GM15510 (cell line): ENCODE data around the gene ALOXE3.

Experiments
- POLR2A ChIP-seq: IDR thresholded peaks from 3 replicates; pipeline ENCODE4 v1.6.1; 2011; ENCODE audit warnings: borderline replicate concordance; ENCODE audit not compliant: insufficient read length; ENCODE audit errors: extremely low read depth

Gene ALOXE3

DNA sequence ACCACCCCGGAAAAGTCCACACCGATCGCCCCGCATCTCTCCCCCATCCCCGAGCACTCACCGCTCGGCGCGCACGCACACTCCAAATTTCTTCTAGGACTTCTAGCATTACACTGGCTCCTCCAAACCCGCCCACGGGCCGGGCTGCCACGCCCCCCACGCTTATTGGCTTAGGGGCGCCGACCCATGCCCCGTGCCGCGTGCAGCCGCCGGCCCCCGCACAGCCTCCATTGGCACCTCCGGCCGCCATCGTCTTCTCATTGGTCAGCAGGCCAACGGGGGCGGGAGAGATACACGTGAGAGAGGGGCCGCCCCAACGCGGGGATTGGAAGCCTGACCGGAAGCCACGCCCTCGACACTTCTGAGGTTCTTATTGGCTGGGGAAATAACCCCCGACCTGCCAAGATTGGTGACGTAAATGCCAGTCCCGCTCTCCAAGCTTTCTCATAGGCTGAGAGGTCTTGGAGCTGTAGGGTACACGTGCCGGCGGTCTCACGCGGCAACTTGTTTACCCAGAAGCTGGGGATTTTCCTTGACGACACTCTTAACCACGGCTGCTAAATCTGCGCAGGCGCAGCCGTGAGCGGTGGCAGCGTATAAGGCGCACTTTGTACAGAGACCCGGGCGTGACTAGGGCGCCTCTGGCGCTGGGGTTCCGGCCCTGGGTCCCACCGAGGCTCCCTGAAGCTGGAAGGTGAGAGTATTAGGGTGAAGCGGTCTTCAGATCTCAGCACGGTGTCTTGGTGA, 38.1 kb upstream of the ALOXE3 start:
- TF ChIP-seq POLR2A, result peak; percentile 66

DNA sequence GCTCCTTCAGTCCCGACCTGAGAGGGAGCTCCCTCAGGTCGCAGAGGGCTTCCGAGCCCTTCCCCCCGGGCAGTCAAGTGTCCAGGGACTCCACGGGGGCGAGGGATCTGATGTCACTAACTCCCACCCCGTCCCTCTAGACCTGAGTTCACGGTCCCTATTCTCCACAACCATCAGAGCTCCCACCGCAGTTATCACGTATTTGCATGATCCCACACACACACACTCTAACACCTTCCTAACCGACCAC, 37.6 kb upstream of the ALOXE3 start:
- no peak for TF ChIP-seq POLR2A

DNA sequence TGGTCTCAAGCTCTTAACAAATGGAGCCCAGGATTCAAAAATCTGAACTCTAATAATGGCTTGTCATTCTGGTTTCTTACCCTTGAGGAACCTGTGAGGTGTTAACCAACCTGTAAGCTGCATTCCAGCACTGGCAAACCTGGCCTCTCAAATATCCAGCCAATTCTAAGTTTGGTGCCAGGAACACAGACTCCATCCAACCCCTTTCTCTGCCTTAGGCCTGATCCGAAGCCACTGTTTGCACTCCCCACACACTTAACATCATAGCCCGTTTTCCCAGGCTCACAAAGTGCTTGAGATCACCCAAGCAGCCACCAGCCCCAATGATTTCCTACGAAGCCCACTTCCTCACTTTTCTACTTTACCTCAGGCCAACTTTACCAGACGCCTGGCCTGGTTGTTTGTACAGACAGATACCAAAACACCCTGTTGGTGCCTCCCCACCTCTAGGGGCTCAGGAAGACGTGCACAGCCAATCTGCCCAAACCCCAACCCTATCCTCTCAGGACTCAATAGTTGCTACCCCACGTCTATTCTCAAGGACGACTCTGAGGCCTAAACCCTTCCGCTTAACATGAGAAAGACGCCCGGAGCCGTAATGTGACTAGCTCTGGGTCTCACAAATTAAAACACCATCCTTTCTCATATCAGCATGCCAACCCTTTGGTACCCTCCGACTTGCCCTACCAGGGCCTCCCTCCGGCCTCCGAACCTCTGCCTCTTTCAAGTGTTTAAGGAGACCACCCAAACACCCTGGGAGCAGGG, 37.1 kb upstream of the ALOXE3 start:
- no peak for TF ChIP-seq POLR2A

DNA sequence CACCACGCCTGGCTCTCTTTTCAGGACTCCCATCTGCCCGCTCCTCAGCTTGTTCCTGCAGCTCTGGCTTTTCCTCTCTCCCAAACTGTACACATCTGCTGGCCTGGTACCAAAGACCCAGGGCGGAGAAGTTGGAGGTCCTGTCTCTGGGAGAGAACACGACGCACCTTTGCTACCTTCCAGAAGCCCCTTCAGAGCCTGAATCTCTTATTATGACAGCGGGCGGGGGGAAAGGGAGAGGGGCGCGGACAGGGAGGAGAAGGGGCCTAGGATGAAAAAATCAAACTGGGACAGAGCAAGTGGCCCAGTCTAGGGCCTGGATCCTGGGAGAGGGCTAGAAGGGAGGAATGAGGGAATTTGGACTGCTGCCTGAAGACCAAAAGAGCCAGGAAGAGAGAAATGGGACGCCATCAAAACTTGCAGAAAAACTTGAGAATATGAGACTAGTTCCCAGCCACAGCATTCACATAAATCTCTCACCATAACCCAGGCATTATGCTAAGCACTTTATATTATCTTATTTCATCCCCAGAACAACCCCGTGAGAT, 36.4 kb upstream of the ALOXE3 start:
- no peak for TF ChIP-seq POLR2A

DNA sequence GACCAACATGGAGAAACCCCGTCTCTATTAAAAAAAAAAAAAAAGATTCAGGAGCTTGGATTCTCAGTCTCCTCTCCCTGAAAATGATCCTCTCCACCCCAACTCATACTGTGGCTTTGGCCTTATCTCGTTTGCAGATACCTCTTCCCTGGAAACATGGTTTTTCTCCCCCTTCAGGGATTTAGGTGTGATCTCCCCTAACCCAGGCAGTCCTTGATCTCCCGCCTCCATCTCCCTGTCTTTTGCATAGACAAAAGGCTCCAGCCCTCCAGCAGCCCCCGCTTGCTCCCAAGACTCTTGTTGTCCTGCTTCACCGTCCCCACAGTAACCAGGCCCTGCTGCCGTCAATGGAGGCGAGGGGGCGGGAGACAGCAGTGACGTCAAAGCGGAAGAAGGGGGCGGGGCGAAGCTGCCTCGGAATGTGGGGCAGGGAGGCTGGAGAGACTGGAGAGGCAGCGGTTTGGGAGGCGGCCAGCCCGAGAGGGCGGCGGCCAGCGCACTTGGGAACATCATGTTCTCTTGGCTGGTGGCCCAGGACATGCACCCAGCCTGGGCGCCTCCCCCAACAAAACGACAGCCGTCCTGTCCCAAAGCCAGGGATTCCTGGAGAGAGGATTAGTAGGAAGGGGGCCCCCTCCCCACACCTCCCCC, 35.8 kb upstream of the ALOXE3 start:
- peak; percentile 30 for TF ChIP-seq POLR2A

DNA sequence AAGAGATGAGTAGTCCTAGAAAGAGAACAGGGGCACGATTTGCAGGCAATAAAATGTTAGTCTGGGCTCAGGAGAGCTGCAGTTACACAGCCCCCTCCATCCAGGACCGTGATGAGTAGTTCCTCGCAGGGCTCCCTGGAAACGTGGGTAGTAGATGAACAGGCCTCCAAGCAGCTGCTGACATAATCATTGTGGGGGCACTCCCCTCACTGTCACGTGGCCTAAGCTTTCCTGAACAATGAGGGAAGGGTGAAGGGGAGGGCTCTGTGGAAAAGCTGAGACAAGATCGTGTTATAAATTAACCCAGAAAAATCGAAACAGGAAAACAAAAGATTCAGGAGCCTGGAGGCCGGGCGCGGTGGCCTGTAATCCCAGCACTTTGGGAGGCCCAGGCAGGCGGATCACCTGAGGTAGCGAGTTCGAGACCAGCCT, 35.2 kb upstream of the ALOXE3 start:
- no peak for TF ChIP-seq POLR2A

DNA sequence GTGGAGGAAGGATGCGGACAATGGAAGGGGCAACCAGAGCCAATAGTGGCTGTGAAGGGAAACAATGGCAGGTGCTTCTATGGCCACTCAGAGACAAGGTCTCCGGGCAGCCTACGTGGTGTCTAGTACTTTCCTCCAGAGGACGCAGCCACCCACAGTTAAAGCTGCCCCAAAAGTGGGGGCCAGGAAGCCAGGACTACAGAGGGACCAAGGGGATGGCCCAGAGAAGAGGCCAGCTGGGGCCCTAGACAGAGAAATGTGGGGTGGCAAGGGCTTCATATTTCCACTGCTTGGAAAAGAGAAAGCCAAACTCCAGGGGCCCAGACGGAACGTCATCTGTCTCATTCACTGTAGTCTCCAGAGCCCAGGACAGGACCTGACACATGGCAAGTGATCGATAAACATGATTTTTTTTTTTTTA, 34.7 kb upstream of the ALOXE3 start:
- no peak for TF ChIP-seq POLR2A

DNA sequence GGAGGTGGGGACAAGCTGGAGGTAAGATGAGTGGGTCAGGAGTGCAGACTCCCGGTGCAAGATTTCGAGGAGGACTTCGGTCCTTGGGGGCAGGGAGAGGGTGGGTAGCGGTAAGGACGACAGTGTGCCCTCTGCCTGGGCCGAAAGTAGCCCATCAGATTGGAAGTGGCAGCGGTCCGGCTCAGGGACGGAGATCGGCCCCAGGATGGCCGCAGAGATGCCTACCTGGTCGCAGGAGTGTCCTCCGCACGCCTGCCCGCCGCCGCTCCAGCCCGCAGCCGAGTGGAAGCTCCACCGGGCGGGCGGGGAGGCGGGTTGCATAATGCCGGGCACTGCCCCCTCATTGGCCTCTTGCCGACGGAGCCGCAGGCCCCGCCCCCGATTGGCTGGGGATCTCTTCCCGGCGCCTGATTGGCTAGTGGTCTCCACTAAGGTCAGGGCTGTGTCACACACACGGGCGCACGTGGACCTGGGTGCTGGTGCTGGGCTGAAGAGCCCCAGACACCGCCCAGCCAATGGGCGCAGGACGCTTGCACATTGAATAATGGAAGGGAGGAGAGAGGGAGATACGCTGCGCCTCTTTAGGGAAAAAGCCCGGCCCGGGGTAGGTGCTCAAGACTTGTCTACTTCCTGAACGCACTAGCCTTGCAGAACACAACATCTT, 33.9 kb upstream of the ALOXE3 start, which contains the start of gene PER1:
Gene PER1 (minus strand): TSS at position 293 of the 664 bp plus-strand sequence. CDS start 1,698 bp downstream, outside the sequence.
- TF ChIP-seq POLR2A, result peak; percentile 84

DNA sequence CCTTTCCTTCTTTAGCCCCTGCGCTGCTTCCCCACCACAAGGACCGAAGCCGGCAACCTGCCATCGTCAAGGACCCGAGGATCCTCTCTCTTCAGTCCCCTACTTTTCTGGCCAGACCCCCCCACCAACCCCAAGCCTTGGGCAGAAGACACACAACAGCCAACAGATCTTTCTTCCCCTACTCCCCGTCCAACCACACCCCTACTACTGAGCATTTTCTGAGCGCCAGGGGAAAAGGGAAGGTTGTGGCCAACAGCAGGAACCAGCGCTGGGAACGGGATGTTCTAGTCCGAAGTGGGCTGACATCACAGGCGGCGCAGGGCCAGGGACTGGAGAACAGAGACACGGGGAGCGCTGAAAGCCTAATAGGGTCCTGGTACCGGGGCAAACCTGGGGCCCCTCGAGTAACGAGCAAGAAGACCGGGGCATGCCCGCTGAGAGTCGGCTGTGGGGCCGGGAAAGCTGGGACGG, 33.4 kb upstream of the ALOXE3 start:
- no peak for TF ChIP-seq POLR2A

DNA sequence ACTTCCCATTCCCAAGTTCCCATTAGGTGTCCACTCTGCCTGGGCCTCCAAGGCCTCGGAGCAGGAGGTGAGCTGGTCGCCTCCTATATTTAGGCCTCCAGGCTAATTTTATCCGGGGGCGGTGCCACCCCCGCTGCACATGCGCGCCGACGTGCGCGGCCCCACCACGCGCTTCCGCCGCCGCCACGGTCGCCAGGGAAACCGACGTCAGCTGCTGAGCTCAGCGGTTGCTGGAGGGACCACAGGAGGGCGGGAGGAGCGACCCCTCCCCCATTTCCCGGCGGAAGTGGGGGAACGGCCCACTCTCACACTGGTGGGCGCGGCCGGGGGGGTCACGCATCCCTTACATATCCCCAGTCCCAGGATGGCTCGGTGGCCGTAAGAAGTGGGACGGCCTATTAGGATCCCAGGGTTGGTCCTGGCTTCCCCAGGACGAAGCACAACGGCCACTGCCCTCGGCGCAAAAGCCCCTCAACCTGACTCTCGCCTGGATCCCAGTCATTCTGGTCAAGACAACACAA, 32.9 kb upstream of the ALOXE3 start:
- TF ChIP-seq POLR2A, result peak; percentile 44

DNA sequence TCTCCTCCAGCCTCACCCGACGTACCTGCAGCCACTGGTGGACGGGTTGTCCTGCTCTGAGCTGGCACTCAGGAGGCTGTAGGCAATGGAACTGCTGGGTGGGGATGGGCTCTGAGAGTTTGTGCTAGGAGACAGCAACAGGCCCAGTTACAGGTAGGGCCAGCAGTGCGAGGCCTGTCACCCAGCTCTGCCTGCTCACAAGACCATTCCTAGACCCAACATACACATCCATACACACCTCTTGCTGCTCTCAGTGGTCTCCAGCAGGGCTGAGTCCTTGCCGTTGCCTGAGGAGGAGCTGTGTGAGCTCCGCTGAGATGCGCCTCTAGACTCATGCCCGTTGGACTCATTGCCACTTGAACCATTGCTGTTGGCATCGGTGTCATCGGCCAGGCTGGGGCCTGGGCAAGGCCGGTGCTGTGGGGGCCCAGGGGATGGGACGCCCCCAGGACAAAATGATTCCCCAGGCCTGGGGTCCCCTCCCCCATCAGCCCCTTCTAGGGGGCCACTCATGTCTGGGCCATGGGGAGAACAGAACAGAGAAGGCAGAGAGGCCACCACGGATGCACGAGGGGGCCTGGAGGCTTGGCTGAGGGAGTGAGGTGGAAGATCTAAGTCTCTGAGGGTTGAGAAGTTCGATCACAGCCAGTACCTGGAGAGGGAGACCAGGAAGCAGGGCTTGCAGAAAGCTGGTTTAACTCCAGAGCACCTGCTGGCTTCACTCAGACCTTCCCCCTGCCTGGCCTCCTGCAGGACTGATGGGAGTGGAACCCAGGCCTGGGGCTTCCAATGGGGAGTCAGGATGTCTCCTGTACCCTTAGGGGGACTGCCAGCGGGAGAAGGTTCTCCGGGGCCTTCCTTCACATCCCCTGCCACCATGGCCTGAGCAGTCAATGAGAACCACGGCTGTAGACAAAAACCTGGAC, 32.1 kb upstream of the ALOXE3 start:
- TF ChIP-seq POLR2A, result no peak

DNA sequence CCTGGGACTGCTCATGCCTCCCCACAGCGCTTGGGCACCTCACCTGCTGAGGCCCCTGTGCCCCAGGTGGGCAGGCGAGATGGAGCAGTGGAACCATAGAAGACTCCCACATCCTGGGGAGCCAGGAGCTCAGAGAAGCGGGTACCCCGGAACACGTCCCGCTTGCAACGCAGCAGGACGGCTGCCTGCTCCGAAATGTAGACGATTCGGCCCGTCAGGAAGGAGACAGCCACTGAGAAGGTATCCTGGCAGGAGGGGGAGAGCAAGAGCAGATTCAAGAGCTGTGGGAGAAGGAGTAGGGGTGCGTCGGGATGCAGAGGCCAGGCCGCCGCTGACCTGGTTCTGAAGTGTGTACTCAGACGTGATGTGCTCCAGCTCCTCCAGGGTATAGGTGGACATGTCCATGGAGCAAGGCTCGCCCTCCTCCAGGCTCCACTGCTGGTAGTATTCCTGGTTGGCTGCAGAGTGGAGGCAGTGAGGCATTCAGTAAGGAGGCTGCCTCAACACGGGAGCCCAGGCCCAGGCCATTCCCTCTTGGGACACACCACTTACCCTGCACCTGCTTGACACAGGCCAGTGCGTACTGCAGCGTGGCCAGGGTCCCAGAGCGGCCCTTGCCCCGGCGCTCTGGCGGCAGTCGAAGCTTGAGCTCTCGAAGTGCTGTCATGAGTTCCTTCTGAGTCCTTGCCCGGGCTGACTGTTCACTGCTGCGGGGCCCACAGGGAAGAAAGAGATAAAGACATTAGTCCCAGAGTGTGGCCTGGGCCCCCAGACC, 31.3 kb upstream of the ALOXE3 start:
- no peak for TF ChIP-seq POLR2A

DNA sequence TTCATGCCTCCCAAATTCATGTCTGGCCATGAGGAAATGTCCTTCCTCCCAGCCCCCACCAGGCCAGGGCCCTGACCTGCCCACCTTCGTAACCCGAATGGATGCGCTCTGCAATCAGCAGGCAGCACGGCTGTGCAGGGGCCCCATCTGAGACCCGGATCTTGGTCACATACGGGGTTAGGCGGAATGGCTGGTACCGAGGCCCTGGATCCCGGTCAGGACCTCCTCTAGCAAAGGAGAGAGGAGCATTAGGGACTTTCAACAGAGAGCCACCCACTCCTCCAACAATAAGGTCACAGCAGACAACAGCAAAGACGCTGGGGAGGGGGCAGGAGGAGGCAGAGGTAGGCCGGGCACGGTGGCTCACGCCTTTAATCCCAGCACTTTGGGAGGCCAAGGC, 30.2 kb upstream of the ALOXE3 start:
- no peak for TF ChIP-seq POLR2A
